ENCODE results near the gene FCSK. TPM values are rescaled to one million over a fixed set of nuclear protein-coding genes. Genes with fewer than 3 reads are reported as not detected.

The FCSK gene
- total RNA-seq, 6 experiments from 2014 or later: 5.1 to 7.1 (median 6.1) TPM

- Mint-ChIP-seq H3K4me3 (no peak overlapping the region), H3K4me1 (ENCODE audit: low read depth) (peaks cover 20% of the 10 kb centered on the region)
Measured at GRCh38 chr16:70475054-70475871, 20.9 kb downstream of the FCSK start.

GRCh38 chr16:70476272-70477020, 22.1 kb downstream of the FCSK start:
- Mint-ChIP-seq H3K36me3 (ENCODE audit: low read depth) (no peaks in the 10 kb centered on the region; the same call in 1 of the 2 replicates), H3K27me3 (ENCODE audit: insufficient read depth) (peaks cover 2% of the 10 kb centered on the region; the same call in 1 of the 2 replicates), H3K4me3 (peak overlapping the region; percentile 66), H3K27ac (peak overlapping the region; percentile 79), H3K4me1 (ENCODE audit: low read depth) (peaks cover 20% of the 10 kb centered on the region), H3K9me3 (no peaks in the 10 kb centered on the region)
- TF ChIP-seq CTCF (IDR thresholded peaks at IDR 0.05): no peak
- peak; percentile 76 for DNase-seq

More at GRCh38 chr16:70475054-70475871, 20.9 kb downstream of the FCSK start:
- H3K36me3 Mint-ChIP-seq (ENCODE audit: low read depth): no peaks in the 10 kb centered on the region; the same call in 1 of the 2 replicates
- TF ChIP-seq CTCF (IDR thresholded peaks at IDR 0.05): no peak
- H3K9me3 Mint-ChIP-seq: no peaks in the 10 kb centered on the region
- no peak for DNase-seq
- peaks cover 2% of the 10 kb centered on the region; the same call in 1 of the 2 replicates for H3K27me3 Mint-ChIP-seq (ENCODE audit: insufficient read depth)
- H3K27ac Mint-ChIP-seq: no peak overlapping the region

- Mint-ChIP-seq H3K27ac (0 out of 2 replicates have a peak overlapping the region, but pooled peaks have one; percentile 33), H3K4me3 (no peak overlapping the region), H3K9me3 (no peaks in the 10 kb centered on the region), H3K4me1 (ENCODE audit: low read depth) (peaks cover 32% of the 10 kb centered on the region), H3K36me3 (ENCODE audit: low read depth) (peaks cover 6% of the 10 kb centered on the region), H3K27me3 (ENCODE audit: insufficient read depth) (peaks cover 2% of the 10 kb centered on the region; the same call in 1 of the 2 replicates)
- TF ChIP-seq CTCF (IDR thresholded peaks at IDR 0.05): no peak
- DNase-seq: no peak
Measured at GRCh38 chr16:70478169-70478568, 23.8 kb downstream of the FCSK start.

GRCh38 chr16:70478912-70479341, 24.5 kb downstream of the FCSK start:
- Mint-ChIP-seq H3K27me3 (ENCODE audit: insufficient read depth) (no peaks in the 10 kb centered on the region; the same call in 1 of the 2 replicates), H3K4me1 (ENCODE audit: low read depth) (peaks cover 32% of the 10 kb centered on the region), H3K27ac (no peak overlapping the region; the same call in 1 of the 2 replicates), H3K36me3 (ENCODE audit: low read depth) (peaks cover 12% of the 10 kb centered on the region), H3K4me3 (no peak overlapping the region), H3K9me3 (no peaks in the 10 kb centered on the region)
- DNase-seq: no peak
- no peak for TF ChIP-seq CTCF (IDR thresholded peaks at IDR 0.05)

GRCh38 chr16:70480127-70481105, 26.0 kb downstream of the FCSK start:
- Mint-ChIP-seq H3K9me3 (no peaks in the 10 kb centered on the region), H3K36me3 (ENCODE audit: low read depth) (peaks cover 12% of the 10 kb centered on the region), H3K27me3 (ENCODE audit: insufficient read depth) (no peaks in the 10 kb centered on the region; the same call in 1 of the 2 replicates), H3K4me1 (ENCODE audit: low read depth) (peaks cover 32% of the 10 kb centered on the region), H3K27ac (no peak overlapping the region), H3K4me3 (no peak overlapping the region)
- TF ChIP-seq CTCF (IDR thresholded peaks at IDR 0.05): no peak
- DNase-seq: no peak
